ENCODE data around the gene PVRIG. TPM values are rescaled to one million over a fixed set of nuclear protein-coding genes. Genes with fewer than 3 reads are reported as not detected.
"Not testable (repeated sequence)": the region's sequence is repeated elsewhere in the genome, so short reads cannot be mapped to it uniquely, and the experiment has no call there.

Gene PVRIG
- total and polyA plus RNA-seq, 4 donors: 0.41 to 1.6 (median 0.67) TPM

DNA sequence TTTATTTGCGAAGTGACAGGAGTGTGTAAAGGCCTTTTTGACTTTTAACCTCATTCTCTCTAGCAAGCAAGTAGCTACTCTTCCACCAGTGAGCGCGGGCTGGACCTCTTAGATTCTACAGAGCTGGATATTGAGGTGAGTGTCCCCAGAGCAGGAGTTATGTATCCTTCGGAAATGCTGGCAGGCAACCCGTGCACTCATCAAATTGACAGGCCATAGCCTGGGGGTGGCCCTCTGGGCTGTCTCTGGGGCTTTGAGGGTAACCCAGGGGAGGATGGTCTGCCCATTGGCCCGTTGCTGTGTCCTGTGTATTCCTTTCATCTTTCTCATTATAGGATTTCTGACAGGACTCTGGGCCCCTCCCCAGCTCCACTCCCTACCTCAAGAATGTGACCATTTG lies 6.1 kb upstream of the PVRIG start:
- ATAC-seq (ENCODE audit: insufficient read depth, low FRiP score) (no peak), DNase-seq (no peak)
- WGBS, 2 donors: 59 to 82% methylated on average over 6 of the region's 6 CpGs
- Histone ChIP-seq H3K27ac (ENCODE audit: low read depth in 1 of 2, low read length in 1 of 2) (no peak overlapping the region), H3K9ac (ENCODE audit: insufficient read depth in 1 of 2, low read length in 2 of 2) (no peak overlapping the region), H3K27me3 (ENCODE audit: control insufficient read depth in 3 of 3, insufficient read depth in 3 of 3, low read length in 2 of 3) (no peaks in the 10 kb centered on the region), H3K9me3 (ENCODE audit: control insufficient read depth in 4 of 4, insufficient read depth in 3 of 4, low read length in 3 of 4) (no peaks in the 10 kb centered on the region), H3K36me3 (ENCODE audit: control insufficient read depth in 4 of 4, insufficient read depth in 4 of 4, low read length in 4 of 4) (no peaks in the 10 kb centered on the region), H3K4me1 (ENCODE audit: control insufficient read depth in 5 of 5, insufficient read depth in 5 of 5, low read length in 5 of 5) (peaks cover 0 to 3% (median 0%) of the 10 kb centered on the region in 5 donors), H3K4me3 (no peak overlapping the region)
- no peak for TF ChIP-seq CTCF (IDR thresholded peaks at IDR 0.05; ENCODE audit: control extremely low read depth, extremely low read depth)

GRCh38 chr7:100214356-100214755 lies 5.4 kb upstream of the PVRIG start:
- not testable (repeated sequence) for H3K4me1 ChIP-seq (ENCODE audit: control insufficient read depth in 5 of 5, insufficient read depth in 5 of 5, low read length in 5 of 5); H3K27ac ChIP-seq (ENCODE audit: low read depth in 1 of 2, low read length in 1 of 2); H3K9ac ChIP-seq (ENCODE audit: insufficient read depth in 1 of 2, low read length in 2 of 2); H3K36me3 ChIP-seq (ENCODE audit: control insufficient read depth in 4 of 4, insufficient read depth in 4 of 4, low read length in 4 of 4); H3K9me3 ChIP-seq (ENCODE audit: control insufficient read depth in 4 of 4, insufficient read depth in 3 of 4, low read length in 3 of 4); H3K27me3 ChIP-seq (ENCODE audit: control insufficient read depth in 3 of 3, insufficient read depth in 3 of 3, low read length in 2 of 3); ATAC-seq (ENCODE audit: insufficient read depth, low FRiP score); DNase-seq; H3K4me3 ChIP-seq
- 85 to 95% methylated on average over 5 of the region's 5 CpGs for WGBS, 2 donors

DNA sequence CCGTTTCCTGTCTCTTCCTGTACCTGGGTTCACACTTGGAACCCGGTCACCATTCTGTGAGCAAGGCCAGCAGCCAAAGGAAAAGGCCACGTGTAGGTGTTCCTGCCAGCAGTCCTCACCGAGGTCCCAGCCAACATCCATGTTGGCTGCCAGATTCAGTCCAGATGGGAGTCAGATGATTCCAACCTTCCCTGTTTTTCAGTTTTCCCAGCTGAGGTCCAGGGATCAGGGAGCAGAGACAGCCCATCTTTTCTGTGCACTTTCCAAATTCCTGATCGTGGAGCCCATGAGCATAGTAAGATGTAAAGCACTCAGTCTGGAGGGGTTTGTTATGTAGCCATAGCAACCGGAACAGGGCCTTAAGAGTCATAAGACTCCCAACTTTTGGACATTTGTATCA lies 3.9 kb upstream of the PVRIG start:
- peak; percentile 21 to 46 (median 29) for DNase-seq
- H3K9ac ChIP-seq (ENCODE audit: insufficient read depth in 1 of 2, low read length in 2 of 2): no peak overlapping the region
- no peaks in the 10 kb centered on the region for H3K27me3 ChIP-seq (ENCODE audit: control insufficient read depth in 3 of 3, insufficient read depth in 3 of 3, low read length in 2 of 3)
- no peak overlapping the region for H3K4me3 ChIP-seq
- no peak for TF ChIP-seq CTCF (IDR thresholded peaks at IDR 0.05; ENCODE audit: control extremely low read depth, extremely low read depth)
- no peaks in the 10 kb centered on the region for H3K9me3 ChIP-seq (ENCODE audit: control insufficient read depth in 4 of 4, insufficient read depth in 3 of 4, low read length in 3 of 4)
- H3K4me1 ChIP-seq (ENCODE audit: control insufficient read depth in 5 of 5, insufficient read depth in 5 of 5, low read length in 5 of 5): no peaks in the 10 kb centered on the region
- H3K36me3 ChIP-seq (ENCODE audit: control insufficient read depth in 4 of 4, insufficient read depth in 4 of 4, low read length in 4 of 4): peaks cover 0 to 6% (median 0%) of the 10 kb centered on the region in 4 donors
- no peak for ATAC-seq (ENCODE audit: insufficient read depth, low FRiP score)
- no peak overlapping the region for H3K27ac ChIP-seq (ENCODE audit: low read depth in 1 of 2, low read length in 1 of 2)
- 60 to 73% methylated on average over 6 of the region's 6 CpGs for WGBS, 2 donors

- not testable (repeated sequence) for H3K27ac ChIP-seq (ENCODE audit: low read depth in 1 of 2, low read length in 1 of 2); H3K9ac ChIP-seq (ENCODE audit: insufficient read depth in 1 of 2, low read length in 2 of 2); DNase-seq; ATAC-seq (ENCODE audit: insufficient read depth, low FRiP score); H3K4me3 ChIP-seq; H3K4me1 ChIP-seq (ENCODE audit: control insufficient read depth in 5 of 5, insufficient read depth in 5 of 5, low read length in 5 of 5); H3K27me3 ChIP-seq (ENCODE audit: control insufficient read depth in 3 of 3, insufficient read depth in 3 of 3, low read length in 2 of 3); H3K9me3 ChIP-seq (ENCODE audit: control insufficient read depth in 4 of 4, insufficient read depth in 3 of 4, low read length in 3 of 4)
- peak; percentile 74 for TF ChIP-seq CTCF (IDR thresholded peaks at IDR 0.05; ENCODE audit: control extremely low read depth, extremely low read depth)
- 0% methylated on average over 1 of the region's 5 CpGs for WGBS, 2 donors
- peaks cover 0 to 18% (median 2%) of the 10 kb centered on the region in 4 donors for H3K36me3 ChIP-seq (ENCODE audit: control insufficient read depth in 4 of 4, insufficient read depth in 4 of 4, low read length in 4 of 4)
Measured at GRCh38 chr7:100217934-100218333, 1.8 kb upstream of the PVRIG start.
